Astrocyte (in vitro differentiated cells and primary cell): Measurements from ENCODE around the gene RPAP3. TPM values are rescaled to one million over a fixed set of nuclear protein-coding genes. Genes with fewer than 3 reads are reported as not detected.

Experiments used
- DNase-seq: peaks from one replicate; pipeline ENCODE4 v3.0.0-alpha.2; 2010; ENCODE audit warnings: low read depth
- FAIRE-seq: peaks from 2 replicates; lab custom pipeline; 2011; peaks lifted over from hg19 to GRCh38; lab: Jason Lieb, UNC
- H2AFZ ChIP-seq: 2 replicates; pipeline ENCODE4 v1.6.0; 2012; ENCODE audit warnings: low read depth, low read length, inconsistent platforms
- H3K27ac ChIP-seq: 2 replicates; pipeline ENCODE4 v1.5.1; 2011; ENCODE audit warnings: low read depth, low read length, inconsistent platforms
- H3K27me3 ChIP-seq: 2 replicates; pipeline ENCODE4 v1.6.0; 2011; ENCODE audit warnings: low read length, inconsistent platforms; ENCODE audit not compliant: insufficient read depth
- H3K36me3 ChIP-seq: 2 replicates; pipeline ENCODE4 v1.5.1; 2011; ENCODE audit warnings: low read length, inconsistent platforms; ENCODE audit not compliant: insufficient read depth
- H3K4me1 ChIP-seq: 2 replicates; pipeline ENCODE4 v1.5.1; 2011; ENCODE audit warnings: low read length, inconsistent platforms; ENCODE audit not compliant: insufficient read depth
- H3K4me2 ChIP-seq: 2 replicates; pipeline ENCODE4 v1.6.0; 2012; ENCODE audit warnings: low read length, inconsistent platforms
- H3K4me3 ChIP-seq: 2 replicates; pipeline ENCODE4 v1.5.1; 2011; ENCODE audit warnings: low read depth, mild to moderate bottlenecking, low read length, inconsistent platforms; ENCODE audit not compliant: insufficient read depth
- H3K79me2 ChIP-seq: 2 replicates; pipeline ENCODE4 v1.6.0; 2012; ENCODE audit warnings: mild to moderate bottlenecking, low read length, inconsistent platforms; ENCODE audit not compliant: insufficient read depth
- H3K9ac ChIP-seq: 2 replicates; pipeline ENCODE4 v1.6.0; 2012; ENCODE audit warnings: mild to moderate bottlenecking, low read length, inconsistent platforms
- H3K9me3 ChIP-seq: 2 replicates; pipeline ENCODE4 v1.5.1; 2012; ENCODE audit warnings: low read depth, mild to moderate bottlenecking, low read length, inconsistent platforms; ENCODE audit not compliant: insufficient read depth
- H4K20me1 ChIP-seq: 2 replicates; pipeline ENCODE4 v1.6.0; 2012; ENCODE audit warnings: low read length, inconsistent platforms; ENCODE audit not compliant: insufficient read depth
- H3K27ac Mint-ChIP-seq: one replicate; pipeline ENCODE4 v1.8.0; 2021; ENCODE audit warnings: mild to moderate bottlenecking, mixed read lengths; ENCODE audit not compliant: unreplicated experiment
- H3K27me3 Mint-ChIP-seq: one replicate; pipeline ENCODE4 v1.8.0; 2021; ENCODE audit warnings: low read depth, mixed read lengths; ENCODE audit not compliant: unreplicated experiment
- H3K36me3 Mint-ChIP-seq: one replicate; pipeline ENCODE4 v1.8.0; 2021; ENCODE audit warnings: low read depth, mixed read lengths; ENCODE audit not compliant: unreplicated experiment
- H3K4me1 Mint-ChIP-seq: one replicate; pipeline ENCODE4 v1.8.0; 2021; ENCODE audit warnings: low read depth, mixed read lengths; ENCODE audit not compliant: unreplicated experiment
- H3K4me3 Mint-ChIP-seq: one replicate; pipeline ENCODE4 v1.8.0; 2021; ENCODE audit warnings: mild to moderate bottlenecking, moderate library complexity, mixed read lengths; ENCODE audit not compliant: unreplicated experiment
- H3K9me3 Mint-ChIP-seq: one replicate; pipeline ENCODE4 v1.8.0; 2021; ENCODE audit warnings: mild to moderate bottlenecking, mixed read lengths; ENCODE audit not compliant: unreplicated experiment
- CTCF ChIP-seq: IDR thresholded peaks from 2 replicates; pipeline ENCODE4 v1.5.1; 2011; ENCODE audit warnings: low read depth, mild to moderate bottlenecking, inconsistent platforms, low read length, moderate library complexity; ENCODE audit not compliant: insufficient read depth
- EZH2 ChIP-seq: IDR thresholded peaks from 2 replicates; pipeline ENCODE4 v1.6.1; 2012; ENCODE audit warnings: mild to moderate bottlenecking, low read length, inconsistent platforms; ENCODE audit not compliant: insufficient read depth
- total RNA-seq: library from RNA; stranded (reverse); gene quantifications from 2 replicates; pipeline ENCODE4 v1.2.1, GENCODE V29; 2021

The RPAP3 gene
- total RNA-seq, 1 donor from 2014 or later, result 39.2 TPM

DNA sequence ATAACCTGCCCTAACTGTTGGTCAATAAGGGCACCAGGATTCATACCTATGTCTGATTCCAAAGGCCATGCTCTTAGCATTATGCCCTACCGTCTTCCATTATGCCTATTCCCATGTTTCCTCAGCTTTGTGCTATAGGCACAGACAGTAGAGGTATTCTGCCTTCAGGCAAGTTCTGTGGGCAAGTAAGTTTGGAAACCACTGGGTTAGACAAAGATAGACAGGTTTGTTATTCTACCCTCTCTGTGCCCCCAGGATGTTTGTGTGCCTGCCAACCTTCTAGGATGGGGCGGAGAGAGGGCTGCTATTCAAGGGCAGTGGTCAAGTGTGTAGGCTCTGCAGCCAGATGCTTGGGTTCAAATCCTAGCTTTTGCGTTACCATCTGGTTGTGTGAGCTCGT lies 48.3 kb upstream of the RPAP3 start:
- Histone ChIP-seq H2AFZ (no peak overlapping the region), H3K27ac (no peak overlapping the region), H3K4me1 (peaks cover 28% of the 10 kb centered on the region), H3K9me3 (no peaks in the 10 kb centered on the region), H4K20me1 (no peaks in the 10 kb centered on the region), H3K36me3 (no peaks in the 10 kb centered on the region), H3K27me3 (no peaks in the 10 kb centered on the region), H3K4me2 (peak overlapping the region; percentile 27), H3K9ac (no peak overlapping the region), H3K79me2 (no peaks in the 10 kb centered on the region), H3K4me3 (no peak overlapping the region)
- Mint-ChIP-seq H3K27ac (no peak overlapping the region), H3K9me3 (no peaks in the 10 kb centered on the region), H3K36me3 (peaks cover 16% of the 10 kb centered on the region), H3K4me1 (peaks cover 25% of the 10 kb centered on the region), H3K4me3 (peak overlapping the region; percentile 5), H3K27me3 (peaks cover 26% of the 10 kb centered on the region)
- FAIRE-seq, result no peak
- no peak for DNase-seq
- TF ChIP-seq CTCF (no peak), EZH2 (no peak)

DNA sequence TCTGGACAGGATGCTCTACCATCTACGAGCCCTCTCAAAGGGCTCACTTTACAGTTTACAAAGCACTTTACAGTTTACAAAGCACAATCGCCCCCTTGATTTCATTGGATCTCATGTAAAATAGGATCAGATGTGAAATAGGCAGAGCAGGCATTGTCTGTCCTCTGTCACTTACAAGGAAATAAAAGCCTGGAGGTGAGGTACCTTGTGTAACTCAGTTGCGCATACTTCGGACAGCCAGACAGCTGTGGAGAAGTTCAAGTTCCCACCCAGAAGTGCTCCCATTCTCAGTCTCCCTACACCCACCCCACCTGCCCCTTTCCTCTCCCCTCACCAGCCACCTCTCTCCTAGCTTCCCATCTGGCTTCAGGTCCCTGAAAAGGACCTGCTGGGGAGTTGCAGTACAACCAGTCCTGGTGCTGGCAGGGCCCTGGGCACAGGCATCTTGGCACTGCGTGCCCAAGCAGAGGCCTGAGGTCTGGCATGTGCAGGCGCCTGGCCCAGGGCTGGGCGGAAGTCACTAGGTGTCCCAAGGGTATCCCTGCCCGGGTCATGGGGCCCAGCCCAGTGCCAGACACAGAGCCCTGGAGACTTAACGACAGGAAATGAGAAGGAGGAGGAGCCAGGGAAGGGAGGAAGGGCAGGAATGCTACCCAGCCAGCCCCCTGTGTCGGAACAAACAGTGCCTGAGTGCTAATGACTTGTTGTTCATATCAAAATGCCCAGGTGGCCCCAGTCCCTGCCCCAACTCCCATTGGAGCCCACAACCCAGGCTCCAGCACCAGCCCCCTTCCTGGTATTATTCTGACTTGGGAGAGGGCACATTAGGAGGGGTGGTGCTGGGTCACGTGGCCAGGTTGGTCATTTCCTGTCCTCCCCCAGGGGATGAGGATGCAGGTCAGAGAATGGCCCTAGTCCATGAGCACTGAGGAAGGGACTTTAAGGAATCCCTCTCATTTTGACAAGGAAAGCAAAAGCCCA lies 47.5 kb upstream of the RPAP3 start:
- DNase-seq (no peak), FAIRE-seq (peak; percentile 39)
- Histone ChIP-seq H3K27ac (no peak overlapping the region), H3K4me1 (peaks cover 23% of the 10 kb centered on the region), H3K4me3 (no peak overlapping the region), H3K27me3 (no peaks in the 10 kb centered on the region), H3K79me2 (no peaks in the 10 kb centered on the region), H3K4me2 (peak overlapping the region; percentile 27), H3K36me3 (no peaks in the 10 kb centered on the region), H4K20me1 (no peaks in the 10 kb centered on the region), H3K9ac (no peak overlapping the region), H2AFZ (peak overlapping the region; percentile 57), H3K9me3 (no peaks in the 10 kb centered on the region)
- Mint-ChIP-seq H3K9me3 (no peaks in the 10 kb centered on the region), H3K36me3 (peaks cover 18% of the 10 kb centered on the region), H3K27ac (peak overlapping the region; percentile 18), H3K4me3 (no peak overlapping the region), H3K27me3 (peaks cover 33% of the 10 kb centered on the region), H3K4me1 (peaks cover 23% of the 10 kb centered on the region)
- TF ChIP-seq EZH2 (no peak), CTCF (no peak)

- H3K79me2 ChIP-seq, result no peaks in the 10 kb centered on the region
- FAIRE-seq (no peak), DNase-seq (peak; percentile 39)
- H3K4me1 ChIP-seq, result peaks cover 15% of the 10 kb centered on the region
- Mint-ChIP-seq H3K9me3 (no peaks in the 10 kb centered on the region), H3K27me3 (peaks cover 39% of the 10 kb centered on the region), H3K27ac (no peak overlapping the region), H3K4me1 (peaks cover 20% of the 10 kb centered on the region), H3K36me3 (peaks cover 18% of the 10 kb centered on the region), H3K4me3 (no peak overlapping the region)
- H3K9ac ChIP-seq, result no peak overlapping the region
- no peaks in the 10 kb centered on the region for H3K36me3 ChIP-seq
- TF ChIP-seq CTCF (no peak), EZH2 (no peak)
- H2AFZ ChIP-seq, result no peak overlapping the region
- H3K9me3 ChIP-seq, result no peaks in the 10 kb centered on the region
- H3K4me3 ChIP-seq, result no peak overlapping the region
- H3K4me2 ChIP-seq, result no peak overlapping the region
- no peaks in the 10 kb centered on the region for H4K20me1 ChIP-seq
- H3K27ac ChIP-seq, result no peak overlapping the region
- H3K27me3 ChIP-seq, result no peaks in the 10 kb centered on the region
Measured at GRCh38 chr12:47752552-47752951, 46.7 kb upstream of the RPAP3 start.
